NT2/D1 (cell line): Measurements from ENCODE around the gene PSMB8.
A peak's percentile ranks its signal among the peaks of the same experiment; 100 is the strongest.

ENCODE experiments used
- DNase-seq: peaks from one replicate; pipeline ENCODE4 v3.0.0-alpha.2; 2011; ENCODE audit warnings: low read depth, low spot score
- H3K27me3 ChIP-seq: 2 replicates; pipeline ENCODE4 v1.6.0; 2011; ENCODE audit warnings: mild to moderate bottlenecking; ENCODE audit not compliant: insufficient read length, insufficient read depth
- H3K36me3 ChIP-seq: 2 replicates; pipeline ENCODE4 v1.6.1; 2011; ENCODE audit warnings: mild to moderate bottlenecking, low read length, mixed read lengths; ENCODE audit not compliant: insufficient read depth, insufficient read length
- H3K4me1 ChIP-seq: 2 replicates; pipeline ENCODE4 v1.5.1; 2011; ENCODE audit not compliant: insufficient read depth, insufficient read length
- H3K4me3 ChIP-seq: 2 replicates; pipeline ENCODE4 v1.5.1; 2011; ENCODE audit warnings: low read depth; ENCODE audit not compliant: insufficient read length
- H3K9ac ChIP-seq: 2 replicates; pipeline ENCODE4 v1.6.0; 2011; ENCODE audit warnings: low read depth; ENCODE audit not compliant: insufficient read length
- H3K9me3 ChIP-seq: 2 replicates; pipeline ENCODE4 v1.5.1; 2011; ENCODE audit warnings: mild to moderate bottlenecking, low read length; ENCODE audit not compliant: insufficient read depth
- SUZ12 ChIP-seq: IDR thresholded peaks from 2 replicates; pipeline ENCODE4 v1.6.1; 2011; ENCODE audit not compliant: insufficient read length, insufficient read depth; ENCODE audit errors: extremely low read depth
- YY1 ChIP-seq: IDR thresholded peaks from 2 replicates; pipeline ENCODE4 v1.6.1; 2011; ENCODE audit not compliant: insufficient read length, insufficient read depth
- ZNF274 ChIP-seq: IDR thresholded peaks from 2 replicates; pipeline ENCODE4 v1.6.1; 2011; ENCODE audit warnings: mild to moderate bottlenecking, low read depth, low read length

The PSMB8 gene

DNA sequence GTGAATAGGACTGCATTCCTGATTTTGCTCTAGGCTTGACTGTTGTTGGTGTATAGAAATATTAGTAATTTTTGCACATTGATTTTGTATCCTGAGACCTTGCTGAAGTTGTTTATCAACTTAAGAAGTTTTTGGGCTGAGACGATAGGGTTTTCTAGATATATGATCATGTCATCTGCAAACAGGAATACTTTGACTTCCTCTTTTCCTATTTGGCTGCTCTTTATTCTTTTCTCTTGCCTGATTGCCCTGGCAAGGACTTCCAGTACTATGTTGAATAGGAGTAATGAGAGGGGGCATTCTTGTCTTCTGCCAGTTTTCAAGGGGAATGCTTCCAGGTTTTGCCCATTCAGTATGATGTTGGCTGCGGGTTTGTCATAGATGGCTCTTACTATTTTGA is 40.4 kb downstream of the PSMB8 start:
- H3K9ac ChIP-seq: no peak overlapping the region
- H3K4me1 ChIP-seq: no peaks in the 10 kb centered on the region
- no peaks in the 10 kb centered on the region for H3K27me3 ChIP-seq
- TF ChIP-seq YY1 (no peak), ZNF274 (no peak), SUZ12 (no peak)
- DNase-seq: no peak
- no peak overlapping the region for H3K4me3 ChIP-seq
- H3K9me3 ChIP-seq: peaks cover 8% of the 10 kb centered on the region; the same call in 1 of the 2 replicates
- no peaks in the 10 kb centered on the region for H3K36me3 ChIP-seq

DNA sequence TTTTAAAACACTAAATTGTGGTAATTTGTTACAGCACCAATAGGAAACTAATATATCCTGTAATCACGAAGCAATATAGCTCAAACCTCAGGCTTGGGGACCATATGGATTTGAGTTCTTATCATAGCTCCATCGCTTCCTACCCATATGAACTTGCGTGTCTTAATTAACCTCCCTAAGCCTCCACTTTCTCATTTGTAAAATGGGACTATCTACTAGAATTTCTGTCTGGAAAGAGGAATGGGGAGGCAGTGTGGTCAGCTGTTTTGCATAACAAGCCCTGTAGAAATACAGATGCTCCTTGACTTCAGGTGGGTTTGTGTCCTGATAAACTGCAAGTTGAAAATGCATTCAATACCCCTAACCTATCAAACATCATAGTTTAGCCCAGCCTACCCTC is 44.1 kb downstream of the PSMB8 start:
- Histone ChIP-seq H3K9me3 (peaks cover 8% of the 10 kb centered on the region; the same call in 1 of the 2 replicates), H3K4me3 (no peak overlapping the region), H3K27me3 (no peaks in the 10 kb centered on the region), H3K36me3 (no peaks in the 10 kb centered on the region), H3K9ac (no peak overlapping the region), H3K4me1 (peaks cover 2% of the 10 kb centered on the region)
- no peak for DNase-seq
- no peak for TF ChIP-seq ZNF274

DNA sequence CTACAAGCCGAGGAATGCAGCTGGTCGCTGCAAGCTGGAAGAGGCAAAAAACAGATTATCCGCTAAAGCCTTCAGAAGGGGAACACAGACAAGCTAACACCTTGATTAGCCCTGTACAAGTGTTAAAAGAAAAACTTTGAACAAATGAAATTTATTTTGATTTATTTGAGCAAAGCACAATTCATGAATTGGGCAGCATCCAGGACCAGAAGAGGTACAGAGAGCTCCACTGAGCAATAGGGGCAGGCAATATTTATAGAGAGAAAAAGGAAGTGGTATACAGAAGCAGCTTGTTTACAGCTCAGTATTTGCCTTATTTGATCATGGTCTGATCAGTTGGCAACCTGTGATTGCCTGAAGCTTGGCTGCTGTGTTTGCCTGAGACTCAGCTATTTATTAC is 44.7 kb downstream of the PSMB8 start:
- Histone ChIP-seq H3K27me3 (no peaks in the 10 kb centered on the region), H3K4me3 (no peak overlapping the region), H3K9ac (no peak overlapping the region), H3K4me1 (peaks cover 2% of the 10 kb centered on the region), H3K36me3 (no peaks in the 10 kb centered on the region), H3K9me3 (peaks cover 8% of the 10 kb centered on the region; the same call in 1 of the 2 replicates)
- TF ChIP-seq ZNF274: no peak
- TF ChIP-seq YY1: no peak
- no peak for TF ChIP-seq SUZ12
- DNase-seq: no peak

DNA sequence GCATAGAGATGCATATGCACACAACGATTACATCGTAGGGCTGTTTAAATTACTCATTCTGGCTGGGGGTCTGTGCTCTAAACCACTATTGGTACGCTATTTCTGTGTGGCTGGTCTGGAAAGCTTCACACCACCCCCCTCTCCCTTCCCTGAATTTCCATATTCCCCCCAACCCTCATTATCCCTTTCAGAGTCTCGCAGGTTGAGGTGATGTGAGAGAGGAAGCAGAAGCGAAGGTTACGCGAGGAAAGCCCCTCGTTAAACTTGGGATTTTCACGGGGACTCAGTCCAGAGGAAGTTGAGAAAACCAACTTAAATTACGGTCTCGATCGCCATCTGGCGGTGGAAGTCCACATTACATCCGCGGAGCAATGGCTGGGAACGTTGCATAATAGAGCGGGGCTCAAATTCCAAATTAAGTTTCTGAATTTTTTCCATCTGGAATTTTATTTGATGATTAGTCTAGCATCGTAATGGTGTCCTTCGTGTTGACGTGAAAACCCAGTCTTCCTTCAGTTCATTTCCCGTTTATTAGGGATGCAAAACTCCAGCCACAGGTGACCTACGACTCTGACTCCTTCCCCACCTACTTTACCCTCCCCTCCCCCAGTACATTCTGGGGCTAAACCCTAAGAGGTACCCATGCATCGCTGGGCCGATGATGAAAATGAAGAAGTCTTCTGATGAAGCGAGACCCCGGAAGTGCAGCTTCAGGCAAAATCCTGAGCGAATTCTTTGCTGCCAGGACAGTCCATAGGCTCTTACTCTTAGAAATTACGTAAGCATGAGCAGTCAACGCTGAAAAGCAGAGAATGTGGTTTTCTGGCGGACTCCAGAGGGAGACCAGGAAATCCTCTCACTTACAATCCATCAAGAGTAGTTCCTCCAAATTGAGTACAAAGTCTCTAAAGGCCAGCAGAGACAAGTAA is 46.7 kb downstream of the PSMB8 start:
- DNase-seq: no peak
- peaks cover 8% of the 10 kb centered on the region; the same call in 1 of the 2 replicates for H3K9me3 ChIP-seq
- TF ChIP-seq YY1 (no peak), ZNF274 (no peak), SUZ12 (no peak)
- H3K36me3 ChIP-seq: no peaks in the 10 kb centered on the region
- H3K4me3 ChIP-seq: peak overlapping the region; percentile 26
- H3K9ac ChIP-seq: no peak overlapping the region
- no peaks in the 10 kb centered on the region for H3K27me3 ChIP-seq
- peaks cover 2% of the 10 kb centered on the region for H3K4me1 ChIP-seq

DNA sequence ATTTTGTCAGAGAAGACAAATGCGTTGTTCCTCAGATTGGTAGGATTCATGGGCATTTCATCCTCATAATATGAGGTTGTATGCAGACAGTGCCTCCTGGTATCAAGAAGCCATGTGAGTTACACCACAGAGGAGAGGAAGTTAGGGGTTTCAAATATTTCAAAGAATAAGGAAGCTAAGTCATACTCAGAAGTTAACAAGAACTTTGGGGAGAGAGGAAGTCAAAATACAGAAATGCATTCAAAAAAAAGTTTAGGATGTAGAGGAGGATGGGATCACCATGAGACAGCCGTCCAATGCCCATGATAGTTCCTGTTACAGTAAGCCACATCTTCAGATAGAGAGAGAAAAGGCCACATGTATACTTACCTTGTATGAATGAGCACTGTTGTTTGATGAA is 49.3 kb downstream of the PSMB8 start:
- Histone ChIP-seq H3K9me3 (peaks cover 8% of the 10 kb centered on the region; the same call in 1 of the 2 replicates), H3K4me1 (peaks cover 2% of the 10 kb centered on the region), H3K36me3 (no peaks in the 10 kb centered on the region), H3K27me3 (no peaks in the 10 kb centered on the region), H3K4me3 (no peak overlapping the region), H3K9ac (no peak overlapping the region)
- TF ChIP-seq YY1 (no peak), SUZ12 (no peak), ZNF274 (no peak)
- no peak for DNase-seq

DNA sequence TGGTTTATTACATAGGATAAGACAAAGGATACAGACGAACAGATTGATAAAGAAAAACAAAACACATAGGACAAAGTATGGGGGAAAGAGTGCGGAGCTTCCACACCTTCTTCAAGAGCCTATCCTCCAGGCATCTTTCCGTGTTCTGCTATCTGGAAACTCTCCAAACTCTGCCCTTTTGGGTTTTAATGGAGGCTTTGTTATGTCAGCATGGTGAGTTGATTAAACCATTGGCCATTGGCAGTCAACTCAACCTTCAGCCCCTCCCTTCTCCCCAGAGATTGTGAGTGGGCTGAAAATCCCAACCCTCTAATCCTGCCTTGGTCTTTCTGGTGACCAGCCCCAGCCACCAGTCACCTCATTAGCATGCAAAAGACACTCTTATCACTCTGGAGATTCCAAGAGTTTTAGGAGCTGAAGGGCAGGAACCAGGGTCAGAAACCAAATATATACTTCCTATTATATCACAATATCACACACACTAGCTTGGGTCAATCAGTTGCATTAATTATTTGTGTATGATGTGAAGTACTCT is 50.9 kb downstream of the PSMB8 start:
- Histone ChIP-seq H3K36me3 (no peaks in the 10 kb centered on the region), H3K4me3 (no peak overlapping the region), H3K27me3 (no peaks in the 10 kb centered on the region), H3K9me3 (no peaks in the 10 kb centered on the region), H3K9ac (no peak overlapping the region), H3K4me1 (peaks cover 2% of the 10 kb centered on the region)
- TF ChIP-seq YY1: no peak
- TF ChIP-seq ZNF274: no peak
- DNase-seq: no peak
